Muscle of arm (tissue), 12 donors: ENCODE data around the gene NUSAP1. TPM values are rescaled to one million over a fixed set of nuclear protein-coding genes. Genes with fewer than 3 reads are reported as not detected.
"Not testable (repeated sequence)": the region's sequence is repeated elsewhere in the genome, so short reads cannot be mapped to it uniquely, and the experiment has no call there.

Experiments
- DNase-seq: peaks from one replicate; pipeline ENCODE4 v3.0.0-alpha.2; 2013
- polyA plus RNA-seq, 12 donors: library from polyadenylated mRNA; unstranded; fragments of 120-200 nt; gene quantifications; one replicate each; pipeline ENCODE4 v1.2.1, GENCODE V29; 2013; ENCODE audit not compliant: insufficient read length in 12 of 12

NUSAP1 gene
- polyA plus RNA-seq, 12 donors = 21.7 to 88.5 (median 45.9) TPM; not detected in 1

- no peak for DNase-seq
Measured at GRCh38 chr15:41323611-41324010, 9.1 kb upstream of the NUSAP1 start.

DNA sequence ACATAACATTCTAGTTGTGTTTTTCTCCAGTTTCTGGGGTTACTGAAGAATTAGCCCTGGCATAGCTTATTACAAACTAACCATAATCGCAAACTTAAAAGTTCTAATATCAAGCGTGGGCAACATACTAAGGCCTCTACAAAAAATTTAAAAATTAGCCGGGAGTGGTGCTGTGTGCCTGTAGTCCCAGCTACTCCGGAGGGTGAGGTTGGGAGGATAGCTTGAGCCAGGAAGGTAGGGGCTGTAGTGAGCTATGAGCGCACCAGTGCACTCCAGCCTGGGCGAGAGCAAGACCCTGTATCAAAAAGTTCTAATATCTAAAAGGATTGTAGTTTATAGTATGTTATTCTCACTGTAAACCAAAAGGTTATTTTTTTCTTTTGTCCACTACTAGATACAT, 1.4 kb upstream of the NUSAP1 start:
- DNase-seq = no peak

DNA sequence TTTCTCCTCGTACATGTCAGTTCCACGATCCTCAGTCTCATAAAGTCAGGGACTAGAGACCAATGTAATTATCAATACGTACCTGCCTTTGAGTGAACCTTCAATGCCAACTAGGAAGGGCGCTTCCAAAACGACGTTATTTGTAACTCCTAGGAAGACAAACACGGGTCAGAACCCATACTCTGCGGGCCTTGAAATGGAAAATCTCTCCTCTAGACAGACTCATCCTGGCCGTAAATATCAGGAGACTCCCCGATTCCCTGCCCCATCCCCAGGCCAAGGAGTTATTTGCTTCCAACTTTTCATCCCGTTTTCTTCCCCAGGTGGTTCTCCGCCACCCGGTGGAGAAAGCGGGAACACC, 868 bp upstream of the NUSAP1 start:
- DNase-seq = no peak

- no peak for DNase-seq
Measured at GRCh38 chr15:41333026-41333562, 413 bp downstream of the NUSAP1 start.

DNA sequence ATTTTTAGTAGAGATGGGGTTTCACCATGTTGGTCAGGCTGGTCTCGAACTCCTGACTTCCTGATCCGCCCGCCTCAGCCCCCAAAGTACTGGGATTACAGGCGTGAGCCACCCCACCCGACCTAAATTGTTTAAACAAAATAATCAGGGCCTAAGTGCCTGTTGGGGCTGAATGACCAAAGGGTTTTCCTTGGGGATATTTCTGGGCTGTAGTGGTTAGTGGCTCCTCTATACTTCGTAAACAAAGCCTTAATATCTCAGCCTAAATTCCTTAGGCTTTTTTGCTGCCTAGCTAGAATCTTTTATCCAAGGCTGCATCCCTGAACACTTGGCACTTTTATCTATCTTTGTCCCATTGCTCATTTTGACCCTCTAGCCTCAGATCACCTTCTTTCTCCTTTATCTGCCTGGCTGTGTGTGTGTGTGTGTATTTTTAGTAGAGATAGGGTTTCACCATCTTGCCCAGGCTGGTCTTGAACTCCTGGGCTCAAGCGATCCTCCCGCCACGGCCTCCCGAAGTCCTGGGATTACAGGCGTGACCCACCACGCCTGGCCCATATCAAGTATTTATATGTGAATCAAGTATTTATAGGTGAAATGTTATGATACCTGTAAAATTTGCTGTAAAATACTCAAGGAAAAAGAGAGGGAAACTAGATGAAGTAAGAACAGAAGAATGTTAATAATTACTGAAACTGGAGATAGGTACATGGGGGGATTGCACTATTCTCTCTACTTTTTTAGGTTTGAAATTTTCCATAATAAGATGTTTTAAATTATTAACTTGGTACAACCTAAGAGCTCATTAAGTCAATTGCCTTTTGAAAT, 1.8 kb downstream of the NUSAP1 start:
- DNase-seq = no peak

GRCh38 chr15:41336549-41336948, 3.9 kb downstream of the NUSAP1 start:
- no peak for DNase-seq

- DNase-seq = no peak
Measured at GRCh38 chr15:41337047-41337446, 4.4 kb downstream of the NUSAP1 start.

DNA sequence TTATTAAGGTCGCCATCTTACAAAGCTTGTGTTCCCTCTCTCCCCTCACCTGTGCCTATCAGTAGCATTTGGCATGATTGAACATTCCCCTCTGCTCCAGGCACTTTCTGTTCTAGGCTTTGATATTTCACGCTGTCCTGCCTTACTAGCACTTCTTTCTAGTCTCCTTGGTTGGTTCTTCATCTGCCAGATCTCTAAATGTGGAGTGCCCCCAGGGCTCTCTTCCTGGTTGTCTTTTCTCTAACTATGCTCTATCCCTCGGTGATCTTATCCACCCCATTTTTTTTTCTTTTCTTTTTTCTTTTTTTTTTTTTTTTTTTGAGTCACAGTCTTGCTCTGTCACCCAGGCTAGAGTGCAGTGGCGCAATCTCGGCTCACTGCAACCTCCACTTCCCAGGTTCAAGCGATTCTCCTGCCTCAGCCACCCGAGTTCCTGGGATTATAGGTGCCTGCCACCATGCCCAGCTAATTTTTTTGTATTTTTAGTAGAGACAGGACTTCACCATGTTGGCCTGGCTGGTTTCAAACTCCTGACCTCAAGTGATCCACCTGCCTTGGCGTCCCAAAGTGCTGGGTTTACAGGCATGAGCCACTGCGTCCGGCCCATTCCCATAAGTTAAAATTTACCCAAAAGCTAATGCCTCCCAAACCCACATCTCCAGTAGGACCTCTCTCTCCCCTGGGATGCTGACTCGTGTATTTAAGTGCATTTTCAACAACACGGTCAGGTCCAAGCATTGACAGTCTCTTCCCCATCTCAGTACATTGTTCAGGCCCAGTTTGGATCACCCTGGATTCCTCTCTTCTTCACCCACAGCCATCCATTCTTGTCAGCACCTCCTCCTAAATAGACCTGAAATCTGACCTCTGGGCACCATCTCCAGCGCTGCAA, 5.2 kb downstream of the NUSAP1 start:
- DNase-seq = no peak

DNA sequence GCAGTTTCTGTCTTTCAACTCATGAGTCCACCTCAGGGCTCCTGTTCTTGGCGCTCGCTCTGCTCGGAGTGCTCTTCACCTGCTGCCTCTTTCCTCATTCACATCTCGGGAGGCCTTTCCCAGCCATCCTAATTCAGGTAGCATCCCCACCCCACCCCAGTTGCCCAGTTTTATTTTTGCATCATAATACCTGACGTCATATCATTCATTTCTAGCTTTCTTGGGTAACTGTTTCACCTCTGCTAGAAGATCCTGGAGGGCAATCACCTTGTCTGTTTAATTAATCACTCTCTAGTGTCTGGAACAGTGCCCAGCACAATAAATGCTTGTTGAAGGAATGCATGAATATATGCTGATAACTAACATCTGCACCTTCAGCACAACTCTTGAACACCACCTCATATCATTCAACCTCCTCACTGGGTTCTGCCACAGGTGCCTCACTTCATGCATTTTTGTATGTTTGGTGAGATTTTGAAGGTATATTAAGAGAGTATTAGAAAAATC, 7.6 kb downstream of the NUSAP1 start:
- no peak for DNase-seq

DNA sequence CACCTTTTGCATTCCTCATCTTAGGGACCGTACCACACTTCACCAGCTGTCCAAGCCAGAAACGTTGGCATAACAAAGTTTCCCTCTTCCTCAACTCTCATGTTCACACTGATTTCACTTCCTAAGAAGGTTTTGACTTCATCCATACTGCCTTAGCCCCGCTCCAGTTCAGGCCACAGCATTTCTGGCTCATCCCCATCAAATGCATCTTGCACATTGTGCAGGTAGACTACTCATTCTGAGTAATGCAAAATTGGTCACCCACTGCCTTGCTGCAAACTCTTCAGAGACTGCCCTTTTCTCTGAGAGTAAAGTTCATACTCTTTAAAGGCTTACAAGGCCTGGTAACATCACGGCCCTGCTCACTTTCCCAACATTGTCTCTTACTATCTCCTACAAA, 8.8 kb downstream of the NUSAP1 start:
- DNase-seq = no peak

GRCh38 chr15:41347236-41347635, 14.6 kb downstream of the NUSAP1 start:
- DNase-seq = no peak

- no peak for DNase-seq
Measured at GRCh38 chr15:41350057-41350717, 17.5 kb downstream of the NUSAP1 start.

GRCh38 chr15:41354371-41354770, 21.7 kb downstream of the NUSAP1 start:
- no peak for DNase-seq

DNA sequence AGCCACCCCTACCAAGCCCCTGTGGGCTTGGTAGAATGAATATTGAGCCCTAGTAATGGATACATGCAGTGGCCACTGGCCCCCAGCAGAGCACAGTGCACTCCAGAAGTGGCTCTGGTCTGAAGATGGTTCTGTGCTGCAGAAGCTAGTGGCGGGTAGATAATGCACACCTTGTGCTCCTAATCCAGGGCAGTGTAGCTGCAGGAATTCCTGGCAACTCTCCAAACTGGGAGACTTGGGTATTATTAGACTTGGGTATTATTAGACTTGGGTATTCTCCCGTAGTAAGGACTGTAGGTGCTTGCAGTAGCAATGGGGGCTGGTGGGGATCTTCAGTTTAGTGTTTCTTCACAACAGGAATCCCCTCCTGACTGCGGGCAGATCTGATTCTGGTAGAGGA, 34.7 kb downstream of the NUSAP1 start:
- DNase-seq = no peak

DNA sequence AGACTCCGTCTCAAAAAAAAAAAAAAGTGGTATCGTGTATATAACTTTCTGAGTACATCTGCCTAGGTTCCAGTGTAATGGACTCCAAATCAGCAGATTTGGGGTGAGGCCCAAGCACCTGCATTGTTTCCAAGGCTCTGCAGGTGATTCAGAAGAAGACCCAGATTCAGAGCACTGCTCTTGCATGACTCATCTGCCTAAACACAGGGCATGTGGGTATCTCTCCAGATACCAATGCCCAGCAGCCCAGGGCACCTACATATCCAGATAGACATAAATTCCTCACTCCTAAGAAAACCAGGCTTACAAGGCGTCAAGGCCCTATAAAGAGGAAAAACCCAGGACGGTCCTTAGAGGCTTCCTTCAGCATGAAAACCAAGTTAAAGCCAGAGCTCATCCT, 45.3 kb downstream of the NUSAP1 start:
- no peak for DNase-seq

DNA sequence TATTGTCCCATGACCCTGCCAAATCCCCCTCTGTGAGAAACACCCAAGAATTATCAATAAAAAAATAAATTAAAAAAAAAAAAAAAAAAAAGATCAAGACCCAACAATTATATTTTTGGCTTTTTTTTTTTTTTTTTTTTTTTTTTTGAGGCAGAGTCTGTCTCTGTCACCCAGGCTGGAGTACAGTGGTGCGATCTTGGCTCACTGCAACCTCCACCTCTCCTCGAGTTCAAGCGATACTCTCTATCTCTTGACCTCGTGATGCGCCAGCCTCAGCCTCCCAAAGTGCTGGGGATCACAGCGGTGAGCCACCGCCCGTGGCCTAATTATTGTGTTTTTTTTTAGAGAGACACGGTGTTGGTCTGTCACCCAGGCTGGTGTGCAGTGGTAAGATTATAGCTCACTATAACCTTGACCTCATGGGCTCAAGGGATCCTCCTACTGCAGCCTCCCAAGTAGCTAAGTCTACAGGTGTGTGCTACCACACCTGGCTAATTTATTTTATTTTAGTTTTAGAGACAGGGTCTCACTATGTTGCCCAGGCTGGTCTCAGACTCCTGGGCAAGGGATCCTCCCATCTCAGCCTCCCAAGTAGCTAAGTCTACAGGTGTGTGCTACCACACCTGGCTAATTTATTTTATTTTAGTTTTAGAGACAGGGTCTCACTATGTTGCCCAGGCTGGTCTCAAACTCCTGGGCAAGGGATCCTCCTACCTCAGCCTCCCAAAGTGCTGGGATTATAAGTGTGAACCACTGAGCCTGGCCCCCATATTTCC, 51.5 kb downstream of the NUSAP1 start:
- not testable (repeated sequence) for DNase-seq

DNA sequence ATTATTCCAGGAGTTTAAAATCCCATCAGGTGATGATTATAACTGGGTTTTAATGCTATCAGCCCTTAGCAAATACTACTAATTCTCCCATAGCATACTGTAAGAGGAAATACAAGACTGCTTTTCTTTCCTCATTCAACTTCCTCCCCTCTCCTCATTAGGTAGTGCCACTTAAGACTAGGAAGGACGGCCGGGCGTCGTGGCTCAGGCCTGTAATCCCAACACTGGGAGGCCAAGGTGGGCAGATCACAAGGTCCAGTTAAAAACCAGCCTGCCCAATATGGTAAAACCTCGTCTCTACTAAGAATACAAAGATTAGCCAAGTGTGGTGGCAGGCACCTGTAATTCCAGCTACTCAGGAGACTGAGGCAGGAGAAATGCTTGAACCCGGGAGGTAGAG, 55.0 kb downstream of the NUSAP1 start:
- no peak for DNase-seq

- no peak for DNase-seq
Measured at GRCh38 chr15:41392659-41393058, 60.0 kb downstream of the NUSAP1 start.

DNA sequence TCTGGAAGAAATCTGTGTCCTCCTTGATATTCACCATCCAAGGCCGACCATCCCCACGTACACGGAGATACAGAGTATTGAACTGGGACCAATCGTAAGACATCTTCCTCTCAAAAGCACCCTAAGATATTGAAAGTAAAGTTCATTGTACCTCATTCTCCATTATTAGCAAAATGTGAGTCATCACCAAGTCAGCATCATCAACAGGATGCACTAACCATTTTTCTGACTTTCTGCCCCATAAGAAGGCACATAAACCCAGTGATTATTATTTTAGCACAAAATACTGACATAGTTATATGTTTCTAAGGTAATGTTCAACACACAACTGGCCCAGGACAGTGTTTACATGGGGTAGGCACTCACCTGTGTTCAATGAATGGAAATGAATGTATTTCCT, 62.2 kb downstream of the NUSAP1 start:
- no peak for DNase-seq

DNA sequence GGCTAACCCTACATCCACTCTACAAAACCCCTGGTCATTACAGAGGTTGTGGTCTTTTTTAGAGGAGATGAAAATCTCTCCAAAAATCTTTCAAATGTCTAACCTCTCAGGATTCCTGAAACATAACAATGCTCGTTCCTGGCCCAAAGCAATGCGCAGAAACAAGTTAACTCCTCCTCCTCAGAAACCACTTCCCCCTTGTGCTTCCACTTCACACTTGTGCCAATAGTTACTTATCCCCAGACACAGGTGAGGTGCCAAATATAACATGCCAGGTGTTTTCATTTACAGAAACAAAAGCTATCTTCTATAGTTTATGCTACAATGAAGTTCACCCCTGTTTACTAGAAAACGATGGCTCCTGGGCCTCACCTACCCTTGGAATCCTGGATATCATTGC, 63.4 kb downstream of the NUSAP1 start:
- no peak for DNase-seq

GRCh38 chr15:41401904-41402267, 69.2 kb downstream of the NUSAP1 start:
- DNase-seq = no peak
